Prostate gland (tissue), 2 donors: ENCODE results near the gene SERINC5. TPM values are rescaled to one million over a fixed set of nuclear protein-coding genes. Genes with fewer than 3 reads are reported as not detected.
"Not testable (repeated sequence)": the region's sequence is repeated elsewhere in the genome, so short reads cannot be mapped to it uniquely, and the experiment has no call there.

ENCODE experiments used
- DNase-seq: peaks from one replicate; pipeline ENCODE4 v3.0.0-alpha.2; 2019; ENCODE audit warnings: low spot score
- H3K27ac ChIP-seq, 2 donors: fragments of 200-600 bp; sonication (generic); 2 replicates each; pipeline ENCODE4 v1.5.1; 2017 to 2019
- H3K27me3 ChIP-seq: fragments of 200-600 bp; sonication (generic); replicated peaks from 2 replicates; pipeline ENCODE4 v1.5.1; 2019; ENCODE audit not compliant: insufficient read depth
- H3K36me3 ChIP-seq, 2 donors: fragments of 200-600 bp; sonication (generic); 1 replicate in 1 of 2; 2 replicates in 1 of 2; pipeline versions ENCODE4 v1.5.1 to v1.8.1; 2017 to 2019
- H3K4me1 ChIP-seq: fragments of 200-600 bp; sonication (generic); replicated peaks from 2 replicates; pipeline ENCODE4 v1.5.1; 2019
- H3K4me3 ChIP-seq, 2 donors: fragments of 200-600 bp; sonication (generic); 2 replicates each; pipeline ENCODE4 v1.5.1; 2017 to 2019
- H3K9me3 ChIP-seq: fragments of 200-600 bp; sonication (generic); 2 replicates; pipeline ENCODE4 v1.5.1; 2017
- POLR2A ChIP-seq: fragments of 450-650 bp; IDR thresholded peaks from one replicate; pipeline ENCODE4 v1.6.1; 2016; ENCODE audit warnings: antibody characterized with exemption, mild to moderate bottlenecking
- POLR2AphosphoS5 ChIP-seq: sonication (generic); formaldehyde crosslinking; IDR thresholded peaks from one replicate; pipeline ENCODE4 v1.6.1; 2017; ENCODE audit warnings: antibody characterized with exemption
- WGBS: methylation state at CpG from one replicate; pipeline ENCODE4 v1.1.5; 2018; 5-methylcytosine and 5-hydroxymethylcytosine counted together
- intact Hi-C: fragments of 100-400 bp; cut with DNase I; formaldehyde crosslinking; loops from one replicate; pipeline ENCODE4 v1.14.2; 2022
- total RNA-seq, 2 donors: library from RNA; depleted of rRNA; stranded (reverse); fragments of >200 nt; gene quantifications; one replicate each; pipeline ENCODE4 v1.1.0, GENCODE V29; 2016
- TF ChIP-seq, protein P1 (sequence below), 4 experiments: fragments of 200-600 bp in 2 of 4; fragments of 450-650 bp in 2 of 4; sonication (generic) in 2 of 4; IDR thresholded peaks; 1 replicate in 3 of 4; 2 replicates in 1 of 4; pipeline ENCODE4 v1.5.1; 2016 to 2019; ENCODE audit warnings: antibody characterized with exemption in 4 of 4, mild to moderate bottlenecking in 2 of 4, moderate library complexity in 2 of 4

The SERINC5 gene
- total RNA-seq, 2 donors from 2014 or later: 127 to 205 TPM

DNA sequence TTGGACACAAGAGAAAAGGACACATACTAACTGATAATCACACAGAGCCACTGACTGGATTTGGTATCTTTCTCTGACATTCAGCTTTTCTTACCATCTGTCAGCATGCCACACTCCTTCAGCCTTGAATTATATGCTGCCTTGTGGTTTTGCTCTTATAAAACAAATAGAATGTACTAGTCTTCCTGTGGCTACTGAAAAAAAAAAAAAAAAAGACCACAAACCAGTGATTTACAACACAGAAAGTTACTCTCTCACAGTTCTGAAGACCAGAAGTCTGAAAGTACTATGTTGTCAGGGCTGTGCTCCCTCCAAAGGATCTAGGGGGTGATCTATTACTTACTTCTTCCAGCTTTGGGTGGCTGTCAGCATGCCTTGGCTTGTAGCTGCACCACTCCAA lies 138.4 kb downstream of the SERINC5 start:
- H3K27me3 ChIP-seq: no peaks in the 10 kb centered on the region
- no peak for DNase-seq
- H3K9me3 ChIP-seq: no peaks in the 10 kb centered on the region
- intact Hi-C loops: no loop called here
- H3K27ac ChIP-seq: no peak overlapping the region
- no peak for TF ChIP-seq POLR2A
- TF ChIP-seq POLR2AphosphoS5: no peak
- TF ChIP-seq, protein P1, sequence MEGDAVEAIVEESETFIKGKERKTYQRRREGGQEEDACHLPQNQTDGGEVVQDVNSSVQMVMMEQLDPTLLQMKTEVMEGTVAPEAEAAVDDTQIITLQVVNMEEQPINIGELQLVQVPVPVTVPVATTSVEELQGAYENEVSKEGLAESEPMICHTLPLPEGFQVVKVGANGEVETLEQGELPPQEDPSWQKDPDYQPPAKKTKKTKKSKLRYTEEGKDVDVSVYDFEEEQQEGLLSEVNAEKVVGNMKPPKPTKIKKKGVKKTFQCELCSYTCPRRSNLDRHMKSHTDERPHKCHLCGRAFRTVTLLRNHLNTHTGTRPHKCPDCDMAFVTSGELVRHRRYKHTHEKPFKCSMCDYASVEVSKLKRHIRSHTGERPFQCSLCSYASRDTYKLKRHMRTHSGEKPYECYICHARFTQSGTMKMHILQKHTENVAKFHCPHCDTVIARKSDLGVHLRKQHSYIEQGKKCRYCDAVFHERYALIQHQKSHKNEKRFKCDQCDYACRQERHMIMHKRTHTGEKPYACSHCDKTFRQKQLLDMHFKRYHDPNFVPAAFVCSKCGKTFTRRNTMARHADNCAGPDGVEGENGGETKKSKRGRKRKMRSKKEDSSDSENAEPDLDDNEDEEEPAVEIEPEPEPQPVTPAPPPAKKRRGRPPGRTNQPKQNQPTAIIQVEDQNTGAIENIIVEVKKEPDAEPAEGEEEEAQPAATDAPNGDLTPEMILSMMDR (IDR thresholded peaks at IDR 0.05): no peak
- no peaks in the 10 kb centered on the region for H3K36me3 ChIP-seq
- H3K4me3 ChIP-seq: no peak overlapping the region
- H3K4me1 ChIP-seq: no peaks in the 10 kb centered on the region

DNA sequence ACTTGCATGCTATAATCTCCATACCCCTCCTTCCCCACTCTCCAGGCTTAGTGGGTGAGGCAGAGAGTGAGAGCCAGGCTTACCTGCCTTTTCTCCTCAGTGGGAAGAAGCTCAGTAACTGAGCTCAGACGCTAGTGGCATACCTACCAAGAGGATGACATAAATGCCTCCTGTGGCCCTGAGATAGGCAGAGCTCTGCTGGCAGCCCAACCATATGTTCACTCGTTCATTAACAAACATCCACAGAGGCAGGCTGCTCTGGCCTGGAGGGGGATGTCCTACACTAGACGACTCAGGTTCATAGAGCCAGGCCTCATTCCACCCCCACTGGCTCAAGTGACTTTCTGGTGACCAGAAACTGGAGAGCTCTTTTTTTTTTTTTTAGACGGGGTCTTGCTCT lies 139.4 kb downstream of the SERINC5 start:
- no peaks in the 10 kb centered on the region for H3K9me3 ChIP-seq
- H3K27ac ChIP-seq: no peak overlapping the region
- H3K4me1 ChIP-seq: no peaks in the 10 kb centered on the region
- TF ChIP-seq, protein P1 (IDR thresholded peaks at IDR 0.05): no peak
- TF ChIP-seq POLR2AphosphoS5 (no peak), POLR2A (no peak)
- no peaks in the 10 kb centered on the region for H3K27me3 ChIP-seq
- DNase-seq: no peak
- intact Hi-C loops: no loop called here
- no peak overlapping the region for H3K4me3 ChIP-seq
- 71% methylated on average over 4 of the region's 4 CpGs for WGBS
- no peaks in the 10 kb centered on the region for H3K36me3 ChIP-seq

DNA sequence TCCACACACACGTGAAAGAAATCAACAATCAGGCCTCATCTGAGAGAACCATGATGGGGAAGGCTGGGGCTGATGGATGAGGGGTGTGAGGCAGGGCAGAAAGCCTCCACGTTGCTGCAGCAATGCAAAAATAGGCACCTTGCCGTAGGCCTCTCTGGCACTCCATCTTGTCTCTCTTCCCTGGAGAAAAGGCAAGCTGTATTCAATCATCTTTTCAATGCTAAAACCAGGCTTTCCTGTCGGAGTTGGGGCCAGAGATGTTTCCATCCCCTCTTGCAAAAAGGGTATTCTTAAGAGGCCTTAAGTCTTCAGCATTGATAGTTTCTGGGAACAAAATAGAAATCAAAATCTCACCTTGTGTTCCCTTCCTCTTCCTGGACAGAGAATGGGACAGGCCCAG lies 139.8 kb downstream of the SERINC5 start:
- TF ChIP-seq POLR2AphosphoS5 (no peak), POLR2A (no peak)
- TF ChIP-seq, protein P1 (IDR thresholded peaks at IDR 0.05): no peak
- Histone ChIP-seq H3K4me1 (no peaks in the 10 kb centered on the region), H3K27me3 (no peaks in the 10 kb centered on the region), H3K4me3 (no peak overlapping the region), H3K36me3 (no peaks in the 10 kb centered on the region), H3K27ac (no peak overlapping the region), H3K9me3 (no peaks in the 10 kb centered on the region)
- 81% methylated on average over 4 of the region's 4 CpGs for WGBS
- intact Hi-C loops: no loop called here
- no peak for DNase-seq

DNA sequence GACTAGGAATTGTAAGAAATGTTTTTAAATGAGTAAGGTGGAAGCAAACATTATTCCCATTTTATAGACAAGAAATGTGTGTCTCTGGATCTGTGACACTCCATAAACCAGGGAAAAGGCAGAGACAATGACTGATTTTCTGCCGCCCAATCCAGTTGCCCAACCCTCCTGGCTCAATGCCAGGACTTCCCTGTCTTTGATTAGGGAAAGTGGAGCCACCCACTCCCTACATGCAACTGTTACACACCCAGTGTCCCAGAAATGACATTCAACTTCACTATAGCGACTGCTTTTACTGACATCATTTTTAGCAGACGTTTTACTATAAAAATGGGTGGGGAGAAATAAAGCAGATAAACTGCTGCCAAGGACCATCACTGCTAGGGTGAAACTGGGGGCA lies 141.0 kb downstream of the SERINC5 start:
- intact Hi-C loops: no loop called here
- no peak for TF ChIP-seq POLR2AphosphoS5
- TF ChIP-seq, protein P1 (IDR thresholded peaks at IDR 0.05): no peak
- TF ChIP-seq POLR2A: no peak

DNA sequence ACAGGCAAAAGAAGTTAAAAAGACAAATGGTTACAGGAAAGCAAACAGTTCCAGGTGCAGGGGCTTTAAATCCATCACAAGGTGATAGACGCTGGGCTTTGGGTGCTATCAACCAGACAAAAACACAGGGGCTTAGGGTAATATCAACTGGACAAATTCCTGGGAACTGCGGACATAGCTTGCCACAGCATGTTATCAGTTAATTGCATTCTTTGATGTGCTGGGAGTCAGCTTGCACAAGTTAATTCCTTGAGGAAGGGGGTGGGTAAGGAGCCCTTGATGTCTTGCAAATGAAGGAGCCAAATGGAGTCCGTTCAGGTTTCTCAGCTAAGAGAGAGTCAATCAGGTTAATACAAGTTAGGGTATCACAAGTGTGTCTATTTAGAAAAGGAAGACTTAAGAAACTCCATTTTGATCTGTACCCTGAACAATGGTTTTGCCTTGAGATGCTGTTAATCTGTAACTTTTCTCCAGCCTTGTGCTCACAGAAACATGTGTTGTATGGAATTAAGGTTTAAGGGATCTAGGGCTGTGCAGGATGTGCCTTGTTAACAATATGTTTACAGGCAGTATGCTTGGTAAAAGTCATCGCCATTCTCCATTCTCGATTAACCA lies 144.4 kb downstream of the SERINC5 start:
- intact Hi-C loops: not testable (repeated sequence)

More for the DNA sequence above, 141.0 kb downstream of the SERINC5 start:
- Histone ChIP-seq H3K9me3 (no peaks in the 10 kb centered on the region), H3K4me1 (no peaks in the 10 kb centered on the region), H3K4me3 (no peak overlapping the region), H3K27me3 (no peaks in the 10 kb centered on the region), H3K36me3 (no peaks in the 10 kb centered on the region), H3K27ac (no peak overlapping the region)
- WGBS: 55% methylated on average over 3 of the region's 3 CpGs
- no peak for DNase-seq

More for the DNA sequence above, 144.4 kb downstream of the SERINC5 start:
- not testable (repeated sequence) for H3K4me1 ChIP-seq, H3K27me3 ChIP-seq, DNase-seq, H3K4me3 ChIP-seq, H3K27ac ChIP-seq, H3K9me3 ChIP-seq, H3K36me3 ChIP-seq
- 33% methylated on average over 5 of the region's 5 CpGs for WGBS
